T-helper 1 cell (primary cell): ENCODE measurements around the gene ARID1B.

ENCODE experiments used
- DNase-seq, 5 donors: peaks; one replicate each; pipeline ENCODE4 v3.0.0-alpha.2; 2012 to 2020

Gene ARID1B

GRCh38 chr6:156881687-156882629 is 104.8 kb downstream of the ARID1B start:
- DNase-seq: no peak

- no peak for DNase-seq
These were observed 106.5 kb downstream of the ARID1B start for GRCh38 chr6:156883497-156884252.

- no peak for DNase-seq
These were observed 107.1 kb downstream of the ARID1B start for GRCh38 chr6:156884306-156884705.

DNA sequence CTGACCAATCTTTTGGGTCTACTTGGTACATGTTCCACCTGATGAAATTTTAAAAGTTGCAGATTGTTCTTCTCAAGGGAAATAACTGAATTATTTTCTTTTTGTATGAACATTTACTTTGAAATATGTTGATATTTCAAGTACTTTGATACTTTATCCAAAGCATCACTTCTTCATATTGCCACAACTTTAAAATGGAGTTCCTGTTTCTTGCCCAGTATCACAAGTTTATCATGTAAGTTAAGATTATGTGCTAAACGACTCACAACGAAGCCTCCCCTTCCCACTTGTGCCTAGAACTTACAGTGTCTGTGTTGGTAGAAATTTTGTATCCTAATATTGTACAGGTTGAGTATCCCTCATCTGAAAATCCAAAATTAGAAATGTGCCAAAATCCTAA is 108.4 kb downstream of the ARID1B start:
- DNase-seq: no peak

- no peak for DNase-seq
These were observed 109.2 kb downstream of the ARID1B start for GRCh38 chr6:156886409-156886808.

GRCh38 chr6:156887623-156888269 is 110.6 kb downstream of the ARID1B start:
- no peak for DNase-seq

GRCh38 chr6:156889469-156889868 is 112.3 kb downstream of the ARID1B start:
- DNase-seq: no peak

GRCh38 chr6:156889986-156890385 is 112.8 kb downstream of the ARID1B start:
- no peak for DNase-seq

GRCh38 chr6:156890627-156891314 is 113.6 kb downstream of the ARID1B start:
- no peak for DNase-seq

DNA sequence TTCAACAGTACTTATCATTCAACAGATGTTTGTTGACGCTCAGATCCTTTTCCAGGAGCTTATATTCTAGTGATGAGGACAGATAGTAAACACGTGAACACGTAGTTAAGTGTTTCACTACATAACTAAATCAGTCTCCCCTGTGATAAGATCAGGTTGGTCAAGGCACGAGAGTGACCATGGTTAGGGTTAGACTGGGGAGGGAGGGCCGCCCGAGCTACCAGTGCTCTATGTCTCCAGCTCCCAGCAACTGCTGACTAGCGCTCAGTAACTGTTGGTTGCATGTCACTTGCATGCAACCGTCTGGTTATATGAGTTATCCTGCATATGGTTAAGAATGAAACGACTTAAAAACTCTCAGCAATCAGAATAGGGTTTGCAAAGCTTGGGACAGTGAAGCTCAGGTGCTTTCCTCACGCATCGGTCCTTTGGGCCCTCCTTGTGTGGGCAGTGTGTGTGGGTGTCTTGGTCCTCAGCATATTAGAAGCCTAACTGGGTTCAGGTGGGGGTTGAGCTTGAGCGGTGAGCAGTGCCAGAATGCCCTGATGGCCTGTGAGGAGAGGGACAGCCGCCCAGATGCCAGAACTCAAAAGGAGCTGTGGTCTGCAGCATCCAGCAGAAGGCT is 120.8 kb downstream of the ARID1B start:
- DNase-seq: no peak

DNA sequence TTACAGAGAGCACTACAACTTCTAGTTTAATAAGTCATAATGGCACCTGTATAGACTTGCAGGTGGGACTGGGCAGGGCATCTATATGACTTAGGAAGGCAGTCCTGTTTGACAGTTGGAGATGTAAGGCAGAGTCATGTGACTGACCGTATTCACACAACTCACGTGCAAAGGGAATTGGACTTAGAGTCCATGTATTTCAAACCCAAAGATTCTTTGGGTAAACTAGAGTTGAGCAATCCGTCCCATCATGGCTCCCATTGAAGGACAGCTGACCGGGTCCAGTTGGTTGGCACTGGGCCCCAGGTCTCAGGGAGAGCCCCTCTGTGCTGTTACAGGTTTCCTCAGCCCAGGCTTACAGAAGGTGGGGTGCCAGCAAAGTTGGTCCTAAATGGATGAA is 121.9 kb downstream of the ARID1B start:
- DNase-seq: no peak

DNA sequence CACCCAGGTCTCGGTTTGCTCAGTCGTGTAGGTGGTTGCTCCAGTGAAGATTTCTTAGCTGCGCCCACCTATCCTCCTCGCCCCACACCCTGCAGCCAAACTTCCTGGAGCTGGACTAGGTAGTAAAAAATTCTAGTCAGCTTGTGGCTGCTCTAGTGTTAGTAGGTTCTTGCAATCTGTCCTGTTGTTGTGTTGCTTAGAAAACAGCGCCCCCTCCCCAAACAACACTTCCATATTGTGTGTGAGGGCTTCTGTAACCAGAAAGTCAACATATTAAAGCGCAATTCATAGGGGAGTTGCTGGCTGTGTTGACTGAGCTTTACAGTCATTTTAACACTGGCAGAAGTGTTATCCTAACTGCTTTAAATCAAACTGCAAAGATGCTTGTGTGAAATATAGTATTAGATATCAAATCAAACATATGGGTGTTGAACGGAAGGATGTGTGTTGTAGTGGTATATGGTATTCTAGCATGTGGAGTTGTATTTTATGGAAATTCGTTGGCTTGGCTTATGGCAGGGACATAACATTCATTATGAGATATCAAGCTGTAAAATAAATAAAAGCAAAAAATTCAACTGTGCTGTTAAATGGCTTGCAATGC is 122.5 kb downstream of the ARID1B start:
- no peak for DNase-seq

DNA sequence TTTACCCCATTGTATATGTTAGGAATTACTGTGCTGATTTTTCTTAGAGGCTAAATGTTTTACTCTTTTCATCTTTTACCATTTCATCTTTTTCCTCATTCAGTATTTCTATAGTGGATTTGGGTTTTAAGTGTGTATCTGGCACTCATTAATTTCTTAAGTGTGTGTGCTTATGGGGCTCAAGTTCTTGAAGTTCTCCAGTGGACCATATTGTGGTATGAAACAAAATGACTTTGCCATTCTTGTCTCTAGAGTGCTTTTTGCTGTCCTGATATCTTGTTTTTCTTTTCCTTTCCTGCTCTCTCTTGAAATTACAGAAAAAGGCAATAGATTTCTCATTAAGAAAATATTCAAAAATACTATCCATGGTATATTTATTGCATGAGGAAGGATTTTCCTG is 123.1 kb downstream of the ARID1B start:
- no peak for DNase-seq

DNA sequence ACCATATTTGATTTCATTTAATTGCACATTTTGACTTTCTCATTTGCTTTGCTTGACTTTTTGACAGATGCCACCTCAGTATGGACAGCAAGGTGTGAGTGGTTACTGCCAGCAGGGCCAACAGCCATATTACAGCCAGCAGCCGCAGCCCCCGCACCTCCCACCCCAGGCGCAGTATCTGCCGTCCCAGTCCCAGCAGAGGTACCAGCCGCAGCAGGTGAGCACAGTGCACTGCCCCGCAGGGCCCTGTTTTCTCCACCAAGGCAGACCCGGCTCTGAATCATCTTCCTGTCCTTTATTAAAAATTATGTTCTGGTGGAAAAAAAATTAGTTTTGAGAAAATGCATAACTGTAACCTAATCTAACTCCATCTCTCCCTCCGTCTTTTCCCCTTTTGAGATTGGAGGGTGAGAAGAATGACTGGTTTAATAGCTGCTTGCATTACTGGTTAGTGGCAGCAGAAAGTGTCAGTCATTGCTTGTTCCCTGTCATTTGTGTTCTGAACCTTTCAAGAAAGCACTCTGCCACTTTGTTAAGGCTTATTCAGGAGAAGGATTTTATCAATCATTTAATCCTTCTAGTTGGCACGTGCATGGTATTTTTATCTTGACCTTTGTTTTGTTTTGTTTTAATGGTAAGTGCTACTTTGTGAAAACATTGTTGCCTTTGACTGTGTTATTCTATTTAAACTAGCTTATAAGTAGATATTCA is 124.3 kb downstream of the ARID1B start:
- no peak for DNase-seq

GRCh38 chr6:156902782-156903181 is 125.6 kb downstream of the ARID1B start:
- DNase-seq: no peak

GRCh38 chr6:156904176-156904967 is 127.2 kb downstream of the ARID1B start:
- DNase-seq: no peak

DNA sequence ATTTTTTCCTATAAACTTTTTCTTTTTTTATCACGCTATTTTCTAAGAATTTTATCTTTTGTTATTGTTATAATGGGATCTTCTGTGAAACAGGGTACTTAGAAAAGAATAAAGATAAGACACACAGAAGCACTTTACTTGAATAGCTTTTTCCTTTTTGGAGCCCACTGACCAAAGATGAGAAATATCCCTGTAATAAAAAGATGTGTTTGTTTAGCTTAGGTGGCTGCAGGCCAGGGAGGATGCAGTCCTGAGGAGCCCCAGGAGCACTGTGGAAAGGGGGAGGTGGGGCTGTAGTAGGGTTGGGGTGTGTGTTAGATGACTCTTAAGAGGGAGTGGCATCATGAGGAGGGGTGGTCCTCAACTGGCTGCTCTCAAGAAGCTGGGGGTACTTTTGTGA is 128.6 kb downstream of the ARID1B start:
- DNase-seq: no peak

DNA sequence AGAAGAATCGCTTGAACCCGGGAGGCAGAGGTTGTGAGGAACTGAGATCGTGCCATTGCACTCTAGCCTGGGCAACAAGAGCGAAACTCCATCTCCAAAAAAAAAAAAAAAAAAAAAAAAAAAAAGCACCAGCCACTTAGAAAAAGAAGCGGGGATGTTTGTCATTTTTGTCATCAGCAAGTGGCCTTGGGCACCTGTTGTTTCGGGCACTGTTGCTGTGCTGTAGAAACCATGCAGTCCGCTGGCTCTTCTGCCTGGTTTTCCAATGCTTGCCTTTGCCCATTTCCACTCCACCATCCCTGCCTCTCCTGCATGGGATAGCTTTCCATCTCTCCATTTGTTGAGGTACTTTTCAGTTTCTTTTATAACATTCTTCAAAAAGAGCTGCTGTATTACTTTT is 129.3 kb downstream of the ARID1B start:
- no peak for DNase-seq

GRCh38 chr6:156909212-156910010 is 132.2 kb downstream of the ARID1B start:
- no peak for DNase-seq

DNA sequence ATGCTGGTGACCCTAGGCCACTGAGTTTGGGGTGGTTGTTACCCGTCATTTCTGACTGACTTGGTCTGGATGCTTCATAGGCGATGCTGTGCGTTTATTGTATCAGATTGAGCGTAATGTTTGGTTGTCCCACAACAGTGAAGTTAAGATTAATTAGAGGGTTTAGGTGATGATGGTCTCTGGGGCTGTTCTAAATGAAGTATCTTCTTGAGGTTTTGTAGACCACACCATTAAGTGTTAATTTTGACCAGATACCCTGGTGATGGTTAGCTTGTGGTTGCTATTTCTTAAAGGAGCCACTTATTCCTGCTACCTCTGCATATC is 132.8 kb downstream of the ARID1B start:
- no peak for DNase-seq
